Epithelial cell of esophagus (primary cell): ENCODE data around the gene LTA4H.

Experiments
- DNase-seq: peaks from one replicate; pipeline ENCODE4 v3.0.0; 2010; ENCODE audit warnings: low read depth
- H3K4me3 ChIP-seq: 2 replicates; pipeline ENCODE4 v1.5.1; 2011; ENCODE audit warnings: mild to moderate bottlenecking, low read length, control low read depth
- CTCF ChIP-seq: IDR thresholded peaks from 2 replicates; pipeline ENCODE4 v1.5.1; 2011; ENCODE audit warnings: low read depth, mild to moderate bottlenecking, low read length, control low read depth, inconsistent platforms; ENCODE audit not compliant: insufficient read depth; ENCODE audit errors: missing control alignments

The LTA4H gene

DNA sequence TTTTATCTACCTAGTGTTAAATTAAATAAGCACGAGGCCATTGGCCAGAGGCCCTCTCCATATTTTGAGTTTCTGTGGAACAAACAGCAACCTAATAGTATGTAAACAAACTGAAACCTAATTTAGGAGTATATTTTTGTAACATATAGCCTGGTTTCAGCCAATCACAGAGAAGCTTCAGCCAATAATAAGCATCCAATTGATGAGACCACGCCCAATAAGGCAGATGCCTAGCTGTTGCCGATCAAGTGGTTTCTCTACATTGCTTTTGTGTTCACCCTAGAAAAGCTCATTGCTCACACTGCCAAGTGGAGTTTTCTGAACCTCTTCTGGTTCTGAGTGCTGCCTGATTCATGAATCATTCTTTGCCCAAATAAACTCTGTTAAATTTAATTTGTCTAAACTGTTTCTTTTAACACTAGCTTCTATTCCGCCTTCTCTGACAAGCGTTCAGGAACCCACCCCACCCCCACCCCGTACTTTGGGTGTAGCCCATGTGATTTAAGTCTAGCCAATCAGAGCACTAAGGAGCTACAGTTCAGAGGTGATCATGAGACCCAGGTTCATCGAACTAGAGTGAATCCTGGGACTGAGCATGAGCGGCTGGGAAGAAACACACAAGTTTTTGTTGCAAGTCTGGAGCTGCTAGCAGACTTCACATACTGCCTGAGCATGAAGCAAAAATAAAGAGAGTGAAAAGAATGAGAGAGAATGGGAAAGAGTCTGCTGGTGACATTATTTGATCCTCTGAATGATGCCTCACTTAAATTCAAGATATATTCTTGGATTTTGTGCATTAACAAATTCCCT lies 21.5 kb upstream of the LTA4H start:
- no peak for DNase-seq
- TF ChIP-seq CTCF, result no peak
- H3K4me3 ChIP-seq, result no peak overlapping the region

DNA sequence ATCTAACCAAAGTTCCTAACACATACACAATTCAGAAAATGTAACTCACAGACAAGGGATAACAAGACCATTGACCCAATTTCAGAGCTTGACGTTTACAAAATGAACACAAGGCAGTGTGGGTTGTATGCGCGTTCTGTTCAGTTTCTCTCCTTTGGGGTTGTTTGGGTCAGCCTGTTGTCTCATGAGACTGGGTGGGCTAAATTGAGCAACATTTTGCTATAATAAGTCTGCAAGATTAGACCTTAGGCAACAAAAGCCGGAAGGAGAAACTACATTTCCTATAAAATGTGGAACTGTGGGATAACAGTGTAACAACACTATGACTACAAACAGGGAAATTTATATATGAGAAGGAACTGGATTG lies 18.8 kb upstream of the LTA4H start:
- H3K4me3 ChIP-seq, result no peak overlapping the region
- no peak for TF ChIP-seq CTCF
- no peak for DNase-seq

DNA sequence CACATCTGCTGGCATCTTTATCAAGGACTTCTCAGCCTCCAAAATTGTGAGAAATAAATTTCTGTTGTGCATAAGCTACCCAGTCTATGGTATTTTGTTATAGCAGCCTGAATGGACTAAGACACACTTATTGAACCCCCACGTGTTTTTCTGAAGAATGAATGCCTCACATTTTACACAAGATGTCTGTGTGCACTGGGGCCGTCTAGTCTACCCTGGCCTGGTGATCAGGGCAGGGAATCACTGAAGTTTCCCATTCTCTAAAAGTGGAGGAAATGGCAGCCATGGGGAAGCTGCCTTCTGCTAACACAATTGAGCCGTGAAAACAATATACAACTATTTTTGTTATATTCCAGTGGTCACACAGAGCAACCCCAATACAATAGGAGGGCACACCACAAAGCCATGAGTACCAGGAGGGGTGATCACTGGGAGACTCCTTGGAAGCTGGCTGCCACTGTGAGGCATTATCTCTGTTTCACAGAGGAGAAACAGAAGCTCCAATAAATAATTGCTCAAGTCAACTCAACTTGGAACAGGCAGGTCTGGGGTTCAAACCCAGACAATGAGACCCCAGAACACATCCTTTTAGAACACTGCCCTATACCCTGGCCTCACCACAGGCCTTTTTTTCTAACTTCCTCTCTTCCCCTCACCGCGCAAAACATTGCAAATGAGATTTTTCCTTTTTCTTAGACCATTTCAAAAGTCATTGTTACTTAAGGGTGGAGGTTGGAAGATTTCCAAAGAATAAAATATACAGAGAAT lies 18.3 kb upstream of the LTA4H start:
- no peak for TF ChIP-seq CTCF
- H3K4me3 ChIP-seq, result no peak overlapping the region
- DNase-seq, result no peak

DNA sequence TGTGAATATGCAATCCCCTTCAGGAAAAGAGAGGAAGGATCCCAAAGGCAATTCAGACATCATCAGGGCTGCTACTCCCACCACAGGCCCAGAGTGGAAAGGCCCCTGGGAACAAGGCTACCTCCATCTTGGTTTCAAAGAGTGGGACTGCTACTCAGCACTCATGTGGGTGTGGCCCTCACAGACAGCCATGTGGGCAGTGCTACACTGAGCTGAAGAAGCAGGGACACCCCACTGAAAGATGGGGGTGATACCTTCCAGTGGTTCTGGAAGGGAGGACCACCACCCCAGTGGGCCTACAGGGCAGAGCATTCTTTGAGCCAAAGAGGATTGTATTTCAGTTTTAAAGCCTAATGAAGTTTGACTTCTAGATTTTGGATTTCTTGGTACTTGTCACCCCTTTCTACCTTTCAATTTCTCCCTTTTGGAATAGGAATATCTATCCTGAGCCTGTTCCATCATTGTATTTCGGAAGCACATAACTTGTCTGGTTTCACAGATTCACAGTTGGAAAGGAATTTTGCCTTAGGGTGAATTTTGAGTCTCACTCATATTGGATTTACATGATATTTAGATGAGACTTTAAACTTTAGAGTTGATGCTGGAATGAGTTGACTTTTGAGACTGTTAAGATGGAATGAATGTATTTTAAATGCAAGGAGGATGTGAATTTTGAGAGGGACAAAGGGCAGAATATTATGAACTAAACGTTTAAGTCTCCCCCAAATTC lies 16.5 kb upstream of the LTA4H start:
- TF ChIP-seq CTCF, result no peak
- no peak for DNase-seq
- H3K4me3 ChIP-seq, result no peak overlapping the region

GRCh38 chr12:96050139-96050538 lies 14.8 kb upstream of the LTA4H start:
- DNase-seq, result no peak
- TF ChIP-seq CTCF, result no peak
- H3K4me3 ChIP-seq, result no peak overlapping the region

- no peak for TF ChIP-seq CTCF
- no peak for DNase-seq
- no peak overlapping the region for H3K4me3 ChIP-seq
These were observed 13.7 kb upstream of the LTA4H start for GRCh38 chr12:96049101-96049500.
